ENCODE measurements around the gene UBE3D. TPM values are rescaled to one million over a fixed set of nuclear protein-coding genes. Genes with fewer than 3 reads are reported as not detected.

Gene UBE3D
- total and polyA plus RNA-seq, 4 donors, result 2.8 to 21.2 (median 6.5) TPM

GRCh38 chr6:82954937-82955577 lies 110.6 kb downstream of the UBE3D start:
- TF ChIP-seq, protein P1, sequence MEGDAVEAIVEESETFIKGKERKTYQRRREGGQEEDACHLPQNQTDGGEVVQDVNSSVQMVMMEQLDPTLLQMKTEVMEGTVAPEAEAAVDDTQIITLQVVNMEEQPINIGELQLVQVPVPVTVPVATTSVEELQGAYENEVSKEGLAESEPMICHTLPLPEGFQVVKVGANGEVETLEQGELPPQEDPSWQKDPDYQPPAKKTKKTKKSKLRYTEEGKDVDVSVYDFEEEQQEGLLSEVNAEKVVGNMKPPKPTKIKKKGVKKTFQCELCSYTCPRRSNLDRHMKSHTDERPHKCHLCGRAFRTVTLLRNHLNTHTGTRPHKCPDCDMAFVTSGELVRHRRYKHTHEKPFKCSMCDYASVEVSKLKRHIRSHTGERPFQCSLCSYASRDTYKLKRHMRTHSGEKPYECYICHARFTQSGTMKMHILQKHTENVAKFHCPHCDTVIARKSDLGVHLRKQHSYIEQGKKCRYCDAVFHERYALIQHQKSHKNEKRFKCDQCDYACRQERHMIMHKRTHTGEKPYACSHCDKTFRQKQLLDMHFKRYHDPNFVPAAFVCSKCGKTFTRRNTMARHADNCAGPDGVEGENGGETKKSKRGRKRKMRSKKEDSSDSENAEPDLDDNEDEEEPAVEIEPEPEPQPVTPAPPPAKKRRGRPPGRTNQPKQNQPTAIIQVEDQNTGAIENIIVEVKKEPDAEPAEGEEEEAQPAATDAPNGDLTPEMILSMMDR (IDR thresholded peaks at IDR 0.05; ENCODE audit: control extremely low read depth, extremely low read depth), result no peak
- Histone ChIP-seq H3K27me3 (ENCODE audit: control insufficient read depth in 3 of 3, insufficient read depth in 3 of 3, low read length in 2 of 3) (no peaks in the 10 kb centered on the region), H3K4me1 (ENCODE audit: control insufficient read depth in 5 of 5, insufficient read depth in 5 of 5, low read length in 5 of 5) (peaks cover 0 to 29% (median 14%) of the 10 kb centered on the region in 5 donors), H3K9me3 (ENCODE audit: control insufficient read depth in 4 of 4, insufficient read depth in 3 of 4, low read length in 3 of 4) (peaks cover 0 to 3% (median under 1%) of the 10 kb centered on the region in 4 donors), H3K4me3 (no peak overlapping the region), H3K36me3 (ENCODE audit: control insufficient read depth in 4 of 4, insufficient read depth in 4 of 4, low read length in 4 of 4) (peaks cover 0 to 8% (median 3%) of the 10 kb centered on the region in 4 donors), H3K9ac (ENCODE audit: insufficient read depth in 1 of 2, low read length in 2 of 2) (no peak overlapping the region), H3K27ac (ENCODE audit: low read depth in 1 of 2, low read length in 1 of 2) (no peak overlapping the region)
- no peak for ATAC-seq (ENCODE audit: insufficient read depth, low FRiP score)
- no peak for DNase-seq
- 84 to 97% methylated on average over 4 of the region's 4 CpGs for WGBS, 2 donors

DNA sequence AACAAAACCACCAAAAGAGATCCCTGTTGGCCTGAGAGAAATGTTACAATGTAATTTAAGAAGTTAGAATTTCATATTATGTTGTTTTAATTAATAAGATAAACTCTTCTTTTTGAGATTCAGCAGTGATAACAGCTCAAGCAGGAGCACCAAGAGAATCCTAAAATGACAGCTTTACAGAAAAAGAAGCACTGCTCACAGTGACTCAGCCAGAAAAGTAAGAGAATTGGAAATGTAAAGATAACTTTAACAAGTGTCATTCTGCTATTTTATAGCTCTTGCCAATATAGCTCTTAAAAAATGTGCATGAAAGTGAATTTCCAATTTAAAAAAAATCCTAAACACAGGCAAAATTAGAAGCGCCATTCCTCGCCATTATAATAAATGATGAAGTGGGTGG lies 111.3 kb downstream of the UBE3D start:
- Histone ChIP-seq H3K9ac (ENCODE audit: insufficient read depth in 1 of 2, low read length in 2 of 2) (no peak overlapping the region), H3K36me3 (ENCODE audit: control insufficient read depth in 4 of 4, insufficient read depth in 4 of 4, low read length in 4 of 4) (peaks cover 0 to 8% (median 3%) of the 10 kb centered on the region in 4 donors), H3K9me3 (ENCODE audit: control insufficient read depth in 4 of 4, insufficient read depth in 3 of 4, low read length in 3 of 4) (peaks cover 0 to 3% (median under 1%) of the 10 kb centered on the region in 4 donors), H3K27ac (ENCODE audit: low read depth in 1 of 2, low read length in 1 of 2) (no peak overlapping the region), H3K4me3 (no peak overlapping the region), H3K4me1 (ENCODE audit: control insufficient read depth in 5 of 5, insufficient read depth in 5 of 5, low read length in 5 of 5) (peaks cover 0 to 22% (median 7%) of the 10 kb centered on the region in 5 donors), H3K27me3 (ENCODE audit: control insufficient read depth in 3 of 3, insufficient read depth in 3 of 3, low read length in 2 of 3) (no peaks in the 10 kb centered on the region)
- WGBS, 2 donors, result 77 to 93% methylated on average over 2 of the region's 2 CpGs
- TF ChIP-seq, protein P1 (IDR thresholded peaks at IDR 0.05; ENCODE audit: control extremely low read depth, extremely low read depth), result no peak
- DNase-seq (no peak), ATAC-seq (ENCODE audit: insufficient read depth, low FRiP score) (no peak)

DNA sequence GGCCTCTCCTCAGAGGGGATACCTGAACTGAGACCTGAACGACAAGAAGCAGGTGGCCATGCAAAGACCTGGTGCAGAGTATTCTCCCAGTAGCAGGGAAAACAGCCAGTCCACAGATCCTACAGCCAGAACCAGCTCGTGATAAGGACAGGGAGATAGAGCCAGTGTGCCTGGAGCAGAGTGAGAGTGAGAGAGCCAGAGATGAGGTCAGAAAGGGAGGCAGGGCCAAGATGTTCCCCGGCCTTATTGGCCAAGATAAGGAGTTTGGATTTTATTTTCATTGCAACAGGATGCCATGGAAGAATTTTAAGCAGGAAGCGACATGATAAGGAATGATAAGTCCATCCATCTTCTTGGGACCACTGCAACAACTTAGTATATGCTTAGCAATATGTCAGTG lies 111.8 kb downstream of the UBE3D start:
- 65 to 73% methylated on average over 4 of the region's 4 CpGs for whole genome bisulfite sequencing, 2 donors
- Histone ChIP-seq H3K9me3 (ENCODE audit: control insufficient read depth in 4 of 4, insufficient read depth in 3 of 4, low read length in 3 of 4) (peaks cover 0 to 3% (median under 1%) of the 10 kb centered on the region in 4 donors), H3K36me3 (ENCODE audit: control insufficient read depth in 4 of 4, insufficient read depth in 4 of 4, low read length in 4 of 4) (peaks cover 0 to 8% (median 3%) of the 10 kb centered on the region in 4 donors), H3K27ac (ENCODE audit: low read depth in 1 of 2, low read length in 1 of 2) (no peak overlapping the region), H3K27me3 (ENCODE audit: control insufficient read depth in 3 of 3, insufficient read depth in 3 of 3, low read length in 2 of 3) (no peaks in the 10 kb centered on the region), H3K4me1 (ENCODE audit: control insufficient read depth in 5 of 5, insufficient read depth in 5 of 5, low read length in 5 of 5) (peaks cover 0 to 17% (median 4%) of the 10 kb centered on the region in 5 donors), H3K4me3 (no peak overlapping the region), H3K9ac (ENCODE audit: insufficient read depth in 1 of 2, low read length in 2 of 2) (no peak overlapping the region)
- TF ChIP-seq, protein P1 (IDR thresholded peaks at IDR 0.05; ENCODE audit: control extremely low read depth, extremely low read depth), result no peak
- ATAC-seq (ENCODE audit: insufficient read depth, low FRiP score) (no peak), DNase-seq (peak in 1 of 3 donors; percentile 12)

All from lung (tissue), 12 donors.